ENCODE measurements around the gene OXA1L. TPM values are rescaled to one million over a fixed set of nuclear protein-coding genes. Genes with fewer than 3 reads are reported as not detected.

The OXA1L gene
- total RNA-seq, 1 experiment from 2014 or later, result 103 TPM

DNA sequence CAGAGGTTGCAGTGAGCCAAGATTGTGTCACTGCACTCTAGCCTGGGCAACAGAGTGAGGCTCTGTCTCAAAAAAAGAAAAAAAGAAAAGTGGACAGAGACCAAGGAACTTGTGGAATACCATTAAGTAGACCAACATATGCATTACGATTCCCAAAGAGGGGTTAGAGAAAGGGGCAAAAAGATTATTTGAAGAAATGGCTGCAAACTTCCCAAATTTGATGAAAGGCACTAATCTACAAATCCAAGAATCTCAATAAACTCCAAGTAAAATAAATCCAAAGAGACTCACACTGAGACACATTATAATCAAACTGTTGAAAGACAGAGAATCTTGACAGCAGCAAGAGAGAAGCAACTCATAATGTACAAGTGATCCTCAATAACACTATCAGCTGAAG is 4.8 kb upstream of the OXA1L start:
- Histone ChIP-seq H3K27me3 (replicated peaks; ENCODE audit: insufficient read depth, low read depth, low read length, poor library complexity) (no peaks in the 10 kb centered on the region), H3K4me1 (ENCODE audit: insufficient read depth, low read length, poor library complexity, severe bottlenecking) (peaks cover 6% of the 10 kb centered on the region), H3K27ac (ENCODE audit: low read depth, low read length, poor library complexity, severe bottlenecking) (no peak overlapping the region), H3K9me3 (ENCODE audit: low read depth, low read length, poor library complexity, severe bottlenecking) (peaks cover 8% of the 10 kb centered on the region), H3K36me3 (ENCODE audit: insufficient read depth, low read length, poor library complexity, severe bottlenecking) (no peaks in the 10 kb centered on the region), H3K4me3 (ENCODE audit: low read depth, low read length, poor library complexity, severe bottlenecking) (no peak overlapping the region)
- TF ChIP-seq, protein P1, sequence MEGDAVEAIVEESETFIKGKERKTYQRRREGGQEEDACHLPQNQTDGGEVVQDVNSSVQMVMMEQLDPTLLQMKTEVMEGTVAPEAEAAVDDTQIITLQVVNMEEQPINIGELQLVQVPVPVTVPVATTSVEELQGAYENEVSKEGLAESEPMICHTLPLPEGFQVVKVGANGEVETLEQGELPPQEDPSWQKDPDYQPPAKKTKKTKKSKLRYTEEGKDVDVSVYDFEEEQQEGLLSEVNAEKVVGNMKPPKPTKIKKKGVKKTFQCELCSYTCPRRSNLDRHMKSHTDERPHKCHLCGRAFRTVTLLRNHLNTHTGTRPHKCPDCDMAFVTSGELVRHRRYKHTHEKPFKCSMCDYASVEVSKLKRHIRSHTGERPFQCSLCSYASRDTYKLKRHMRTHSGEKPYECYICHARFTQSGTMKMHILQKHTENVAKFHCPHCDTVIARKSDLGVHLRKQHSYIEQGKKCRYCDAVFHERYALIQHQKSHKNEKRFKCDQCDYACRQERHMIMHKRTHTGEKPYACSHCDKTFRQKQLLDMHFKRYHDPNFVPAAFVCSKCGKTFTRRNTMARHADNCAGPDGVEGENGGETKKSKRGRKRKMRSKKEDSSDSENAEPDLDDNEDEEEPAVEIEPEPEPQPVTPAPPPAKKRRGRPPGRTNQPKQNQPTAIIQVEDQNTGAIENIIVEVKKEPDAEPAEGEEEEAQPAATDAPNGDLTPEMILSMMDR (conservative IDR thresholded peaks at IDR 0.05; ENCODE audit: low read depth, low read length), result no peak
- no peak for TF ChIP-seq EZH2 (IDR thresholded peaks at IDR 0.05; ENCODE audit: borderline replicate concordance, low read depth, low read length, poor library complexity, severe bottlenecking)
- intact Hi-C loops (cut with micrococcal nuclease; ENCODE audit: unreplicated experiment), result loop anchor here (10.0 kb wide), 2 partner anchors 187 to 287 kb away; no protein-coding TSS in a partner anchor
- CTCF ChIA-PET, result no interaction called here
- no TSS peak for BruUV-seq (replicated peaks)
- POLR2A ChIA-PET (ENCODE audit: low non-redundant PET), result interaction anchor here (0.7 kb wide), 1 partner anchor 61 kb away, joined by 4 read pairs; no protein-coding TSS in a partner anchor
- DNase-seq (ENCODE audit: low spot score), result no peak

DNA sequence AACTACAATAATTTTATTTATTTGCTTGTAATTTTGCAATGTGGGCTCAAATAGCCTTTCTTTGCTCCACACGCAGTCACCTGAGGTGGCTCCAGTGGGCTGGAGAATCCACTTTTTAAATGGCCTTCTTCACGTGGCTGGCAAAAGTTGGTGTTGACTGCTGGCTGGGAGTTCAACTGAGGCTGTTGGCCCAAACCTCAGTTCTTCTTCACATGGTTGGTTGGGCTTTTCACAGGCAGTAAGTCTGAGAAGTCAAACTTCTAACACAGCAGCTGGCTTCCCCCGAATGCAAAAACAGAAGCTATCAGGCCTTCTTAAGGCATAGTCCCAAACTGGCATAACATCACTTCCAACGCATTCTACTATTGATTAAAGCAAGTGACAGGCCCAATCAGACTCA is 2.1 kb upstream of the OXA1L start:
- Histone ChIP-seq H3K27me3 (replicated peaks; ENCODE audit: insufficient read depth, low read depth, low read length, poor library complexity) (no peaks in the 10 kb centered on the region), H3K9me3 (ENCODE audit: low read depth, low read length, poor library complexity, severe bottlenecking) (peaks cover 8% of the 10 kb centered on the region), H3K36me3 (ENCODE audit: insufficient read depth, low read length, poor library complexity, severe bottlenecking) (peaks cover 12% of the 10 kb centered on the region), H3K4me3 (ENCODE audit: low read depth, low read length, poor library complexity, severe bottlenecking) (no peak overlapping the region), H3K4me1 (ENCODE audit: insufficient read depth, low read length, poor library complexity, severe bottlenecking) (peaks cover 12% of the 10 kb centered on the region), H3K27ac (ENCODE audit: low read depth, low read length, poor library complexity, severe bottlenecking) (no peak overlapping the region)
- CTCF ChIA-PET, result interaction anchor here (0.5 to 0.6 kb wide), 2 partner anchors 43 to 51 kb away, joined by 12 to 13 read pairs; no protein-coding TSS in a partner anchor
- intact Hi-C loops (cut with micrococcal nuclease; ENCODE audit: unreplicated experiment), result loop anchor here (10.0 kb wide), 2 partner anchors 190 to 290 kb away; no protein-coding TSS in a partner anchor
- POLR2A ChIA-PET (ENCODE audit: low non-redundant PET), result no interaction called here
- TF ChIP-seq, protein P1 (conservative IDR thresholded peaks at IDR 0.05; ENCODE audit: low read depth, low read length), result no peak
- TF ChIP-seq EZH2 (IDR thresholded peaks at IDR 0.05; ENCODE audit: borderline replicate concordance, low read depth, low read length, poor library complexity, severe bottlenecking), result no peak
- BruUV-seq (replicated peaks), result no TSS peak
- DNase-seq (ENCODE audit: low spot score), result no peak

DNA sequence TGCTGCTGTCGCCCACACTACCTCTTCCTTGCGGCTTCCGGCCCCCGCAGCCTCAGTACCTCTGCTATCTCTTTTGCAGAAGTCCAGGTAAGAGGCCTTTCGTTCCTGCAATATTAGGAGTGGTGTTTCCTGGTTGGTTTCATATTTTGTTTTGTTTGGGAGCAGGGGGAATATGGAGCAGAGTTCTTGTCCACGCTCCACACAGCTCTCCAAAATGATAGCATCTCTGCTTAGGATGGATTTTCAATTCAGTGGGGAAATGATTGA is 768 bp downstream of the OXA1L start:
- peak overlapping the region; percentile 84 for H3K27ac ChIP-seq (ENCODE audit: low read depth, low read length, poor library complexity, severe bottlenecking)
- BruUV-seq (replicated peaks), result no TSS peak
- intact Hi-C loops (cut with micrococcal nuclease; ENCODE audit: unreplicated experiment), result loop anchor here (10.0 kb wide), 2 partner anchors 192 to 292 kb away; no protein-coding TSS in a partner anchor
- no peak for TF ChIP-seq EZH2 (IDR thresholded peaks at IDR 0.05; ENCODE audit: borderline replicate concordance, low read depth, low read length, poor library complexity, severe bottlenecking)
- TF ChIP-seq, protein P1 (conservative IDR thresholded peaks at IDR 0.05; ENCODE audit: low read depth, low read length), result no peak
- peaks cover 1% of the 10 kb centered on the region for H3K9me3 ChIP-seq (ENCODE audit: low read depth, low read length, poor library complexity, severe bottlenecking)
- ChIA-PET CTCF (no interaction called here), POLR2A (ENCODE audit: low non-redundant PET) (no interaction called here)
- peaks cover 38% of the 10 kb centered on the region for H3K36me3 ChIP-seq (ENCODE audit: insufficient read depth, low read length, poor library complexity, severe bottlenecking)
- H3K4me3 ChIP-seq (ENCODE audit: low read depth, low read length, poor library complexity, severe bottlenecking), result peak overlapping the region; percentile 71
- DNase-seq (ENCODE audit: low spot score), result no peak
- H3K27me3 ChIP-seq (replicated peaks; ENCODE audit: insufficient read depth, low read depth, low read length, poor library complexity), result no peaks in the 10 kb centered on the region
- H3K4me1 ChIP-seq (ENCODE audit: insufficient read depth, low read length, poor library complexity, severe bottlenecking), result peaks cover 12% of the 10 kb centered on the region
